ENCODE results near the gene IRAK1.

Gene IRAK1

DNA sequence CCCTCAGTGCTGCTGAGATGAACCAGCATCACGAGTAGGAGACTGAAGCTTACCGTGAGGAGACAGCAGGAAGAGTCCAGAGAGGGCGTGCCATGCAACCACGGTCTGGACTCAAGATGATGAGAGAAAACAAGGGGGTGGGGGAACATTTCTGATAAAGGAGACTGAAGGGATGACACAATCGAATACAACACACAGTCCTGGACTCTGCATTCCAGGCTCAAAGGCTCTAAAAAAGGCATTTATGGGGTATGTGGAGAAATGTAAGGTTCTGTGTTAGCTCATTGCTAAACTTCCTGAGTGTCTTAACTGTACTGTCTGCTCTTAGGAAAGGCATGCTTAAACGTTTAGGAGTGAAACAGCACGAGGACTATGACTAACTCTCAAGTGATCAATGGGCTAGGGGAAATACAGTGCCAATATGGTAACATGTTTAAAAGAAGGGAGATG is 20.6 kb upstream of the IRAK1 start:
- no peak for DNase-seq

DNA sequence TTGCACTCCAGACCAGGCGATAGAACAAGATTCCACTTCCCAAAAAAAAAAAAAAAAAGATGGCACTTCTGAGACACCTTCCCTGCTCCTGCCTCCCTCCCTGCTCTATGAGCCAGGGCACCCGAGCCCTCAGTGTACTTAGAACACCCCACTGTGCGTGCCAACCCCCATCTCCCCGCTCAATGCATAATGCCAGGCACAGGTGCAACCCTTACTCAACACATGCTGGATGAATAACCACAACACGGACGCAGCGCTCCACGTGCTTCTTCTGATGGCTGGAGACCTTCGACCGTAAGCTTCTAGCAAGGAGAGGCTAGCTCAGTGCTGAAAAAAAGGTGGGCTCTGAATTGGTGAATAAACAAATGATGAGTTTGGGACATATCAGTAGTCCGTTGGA is 19.9 kb upstream of the IRAK1 start:
- DNase-seq = no peak

DNA sequence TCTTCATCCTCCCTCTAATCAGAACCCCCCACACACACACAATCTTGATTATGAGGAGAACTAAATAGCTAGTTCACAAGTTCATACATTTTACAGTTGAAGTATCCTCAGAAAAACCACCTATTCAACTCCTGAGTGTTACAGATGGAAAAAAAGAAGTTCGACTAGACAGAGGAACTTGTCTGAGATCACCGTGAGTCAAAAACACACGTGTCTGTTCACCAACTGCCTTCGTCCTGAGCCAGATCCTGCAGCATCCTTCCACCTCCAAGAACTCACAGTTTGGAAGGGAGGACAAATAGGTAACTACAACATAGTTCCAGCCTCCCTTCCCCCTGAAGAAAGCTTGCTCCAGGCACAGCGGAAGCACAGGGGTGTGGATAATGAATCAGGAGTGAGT is 19.0 kb upstream of the IRAK1 start:
- no peak for DNase-seq

DNA sequence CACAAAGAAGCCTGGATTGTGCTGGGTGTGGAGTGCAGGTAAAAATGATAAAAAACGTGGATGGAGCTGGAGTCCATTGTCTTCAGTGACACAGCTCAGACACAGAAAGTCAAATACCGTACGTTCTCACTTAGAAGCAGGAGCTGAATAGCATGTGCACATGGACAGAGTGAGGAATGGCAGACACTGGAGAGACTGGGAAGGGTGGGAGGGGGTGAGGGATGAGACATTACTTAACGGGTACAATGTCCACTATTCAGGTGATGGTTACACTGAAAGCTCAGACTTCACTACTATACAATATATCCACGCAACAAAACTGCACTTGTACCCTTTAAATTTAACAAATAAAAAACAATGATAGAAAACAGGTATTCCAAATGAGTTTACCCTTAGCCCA is 18.1 kb upstream of the IRAK1 start:
- no peak for DNase-seq

DNA sequence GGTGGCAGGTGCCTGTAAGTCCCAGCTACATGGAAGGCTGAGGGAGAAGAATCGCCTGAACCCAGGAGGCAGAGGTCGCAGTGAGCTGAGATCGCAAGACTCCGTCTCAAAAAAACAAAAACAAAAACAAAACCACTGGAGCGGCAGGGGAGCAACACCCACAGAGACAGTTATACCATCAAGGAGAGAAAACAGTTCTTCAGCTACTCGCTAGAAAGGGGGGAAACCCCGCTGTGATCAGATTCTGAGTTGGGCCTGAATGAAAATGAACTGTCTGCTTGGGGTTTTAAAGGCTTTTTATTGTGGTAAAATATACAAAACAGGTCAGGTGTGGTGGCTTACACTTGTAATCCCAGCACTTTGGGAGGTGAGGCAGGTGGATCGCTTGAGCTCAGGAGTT is 16.8 kb upstream of the IRAK1 start:
- DNase-seq = no peak

DNA sequence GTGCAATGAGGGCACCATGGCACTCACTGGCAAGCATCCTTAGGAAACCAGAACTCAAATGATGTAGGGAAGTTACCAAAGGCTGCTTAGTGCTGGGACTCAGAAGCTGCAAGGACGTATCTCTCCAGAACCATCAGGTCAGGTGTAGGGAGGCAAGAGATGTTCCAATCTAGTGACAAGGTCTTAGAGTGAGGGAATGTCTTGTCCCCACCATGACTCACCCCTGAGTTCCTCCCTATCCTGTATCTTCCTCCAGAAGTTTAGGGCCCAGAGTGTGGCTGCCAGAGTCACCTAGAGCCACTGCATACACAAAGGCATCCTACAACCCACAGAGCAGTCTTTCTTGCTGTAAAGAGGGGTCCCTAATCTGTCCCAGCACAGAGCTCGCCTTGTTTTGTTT is 14.1 kb upstream of the IRAK1 start:
- DNase-seq = no peak

DNA sequence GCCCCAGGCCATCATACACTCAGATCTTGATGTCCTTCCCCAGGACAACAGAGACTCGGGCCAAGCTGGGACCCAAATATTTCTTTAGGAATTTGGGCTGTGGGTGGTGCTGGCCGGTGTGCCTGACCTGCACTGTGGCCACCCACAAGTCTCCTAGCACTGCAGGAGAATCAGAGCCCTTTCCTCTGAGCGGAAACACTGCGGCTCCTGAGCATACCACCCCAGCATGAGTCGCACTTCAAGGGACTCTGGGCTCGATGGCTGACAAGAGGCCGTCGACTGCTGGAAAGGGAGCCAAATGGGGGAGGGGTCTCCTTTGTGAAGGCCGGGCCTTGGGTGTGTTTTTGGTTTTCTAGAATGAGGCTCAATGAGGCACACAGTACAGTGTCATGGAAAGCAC is 13.0 kb upstream of the IRAK1 start:
- DNase-seq = no peak

DNA sequence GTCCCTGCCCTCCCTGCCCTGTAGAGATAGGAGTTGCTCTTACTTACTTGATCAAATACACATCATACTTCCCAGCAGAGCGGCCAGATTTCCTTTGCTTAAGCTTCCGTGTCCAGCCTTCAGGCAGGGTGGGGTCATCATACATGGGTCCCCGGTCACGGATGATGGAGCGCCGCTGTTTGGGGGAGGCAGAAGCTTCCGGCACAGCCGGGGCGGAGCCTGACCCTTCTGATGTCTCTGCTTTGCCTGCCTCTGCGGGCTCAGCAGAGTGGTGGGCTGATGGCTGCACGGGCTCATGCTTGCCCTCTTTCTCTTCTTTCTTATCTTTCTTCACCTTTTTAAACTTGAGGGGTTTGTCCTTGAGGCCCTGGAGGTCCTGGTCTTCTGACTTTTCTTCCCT is 12.5 kb upstream of the IRAK1 start:
- DNase-seq = no peak

DNA sequence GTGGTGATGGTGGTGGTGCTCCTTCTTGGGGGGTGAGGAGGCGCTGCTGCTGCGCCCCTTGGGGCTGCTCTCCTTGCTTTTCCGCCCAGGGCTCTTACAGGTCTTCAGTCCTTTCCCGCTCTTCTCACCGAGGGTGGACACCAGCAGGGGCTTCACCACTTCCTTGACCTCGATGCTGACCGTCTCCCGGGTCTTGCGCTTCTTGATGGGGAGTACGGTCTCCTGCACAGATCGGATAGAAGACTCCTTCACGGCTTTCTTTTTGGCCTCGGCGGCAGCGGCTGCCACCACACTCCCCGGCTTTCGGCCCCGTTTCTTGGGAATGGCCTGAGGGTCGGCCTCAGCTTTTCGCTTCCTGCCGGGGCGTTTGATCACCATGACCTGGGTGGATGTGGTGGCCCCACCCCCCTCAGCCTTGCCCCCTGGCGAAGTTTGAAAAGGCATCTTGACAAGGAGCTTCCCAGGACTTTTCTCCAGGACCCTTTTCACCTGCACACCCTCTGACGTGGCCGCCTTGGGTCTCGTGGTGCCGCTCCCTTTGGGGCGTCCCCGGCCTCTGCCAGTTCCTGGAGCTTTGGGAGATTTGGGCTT is 11.1 kb upstream of the IRAK1 start:
- DNase-seq = no peak

DNA sequence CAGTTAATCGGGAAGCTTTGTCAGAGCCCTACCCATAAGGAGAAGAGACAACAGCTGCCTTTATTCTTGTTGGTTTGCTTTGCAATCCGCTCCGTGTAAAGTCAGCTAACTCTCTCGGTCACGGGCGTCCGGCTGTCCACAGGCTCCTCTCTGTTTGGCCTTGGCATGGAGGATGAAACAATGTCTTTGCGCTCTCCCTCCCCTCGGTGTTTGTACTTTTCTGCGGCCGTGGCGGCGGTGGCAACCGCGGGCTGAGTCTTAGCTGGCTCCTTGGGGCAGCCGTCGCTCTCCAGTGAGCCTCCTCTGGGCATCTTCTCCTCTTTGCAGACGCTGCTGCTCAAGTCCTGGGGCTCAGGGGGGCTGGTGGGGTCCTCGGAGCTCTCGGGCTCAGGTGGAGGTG is 10.6 kb upstream of the IRAK1 start:
- no peak for DNase-seq

DNA sequence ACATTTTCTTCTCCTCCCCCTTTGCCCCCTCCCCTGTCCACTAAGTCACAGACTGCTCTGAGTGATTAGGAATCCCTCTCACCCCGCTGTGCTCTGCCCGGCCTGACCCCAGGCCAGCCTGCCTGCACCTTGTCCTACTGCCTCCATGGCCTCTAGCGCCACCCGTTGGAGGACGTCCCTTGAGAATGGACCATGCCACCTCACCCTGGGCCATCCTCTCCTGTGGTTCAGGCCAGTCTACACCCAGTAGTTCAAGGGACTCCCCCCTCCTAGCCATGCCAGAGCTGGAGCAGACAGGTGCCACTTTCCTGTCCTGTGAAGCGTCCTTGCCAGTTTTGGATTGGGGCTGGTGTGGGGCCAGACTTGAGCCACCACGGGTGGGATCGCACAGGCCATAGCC is 9.7 kb upstream of the IRAK1 start:
- no peak for DNase-seq

DNA sequence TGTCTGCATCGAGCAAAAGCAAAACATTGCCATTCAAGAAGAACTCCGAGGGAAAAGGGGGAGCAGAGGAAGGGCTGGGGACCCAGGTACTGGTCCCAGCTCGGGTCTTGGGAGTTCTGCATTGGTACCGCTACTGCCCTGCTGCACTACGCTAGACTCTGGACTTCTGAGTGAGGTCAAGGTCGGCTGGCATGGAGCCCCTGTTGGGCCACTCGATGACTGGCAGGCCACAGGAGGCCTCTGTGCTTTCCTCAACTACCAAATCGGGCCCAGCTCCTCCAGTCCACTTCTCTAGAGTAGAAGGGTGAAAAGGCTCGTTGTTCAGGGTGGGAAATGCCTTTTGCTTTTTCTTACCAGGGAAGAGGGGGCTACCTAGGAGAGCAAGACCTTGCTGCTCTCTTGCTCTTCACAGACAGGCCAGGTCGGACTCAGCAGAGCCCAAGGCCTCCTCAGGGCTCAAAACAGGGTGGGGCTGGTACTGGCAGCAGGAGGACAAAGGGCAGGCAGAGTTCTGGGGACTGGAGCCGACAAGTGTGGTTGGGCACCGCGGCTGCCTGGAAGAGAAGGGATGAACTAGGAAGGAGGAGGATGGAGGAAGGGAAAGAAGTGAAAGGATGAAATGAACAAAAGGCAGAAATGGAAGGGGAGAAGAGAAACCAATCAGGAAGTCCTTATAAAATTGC is 8.9 kb upstream of the IRAK1 start:
- DNase-seq = no peak

DNA sequence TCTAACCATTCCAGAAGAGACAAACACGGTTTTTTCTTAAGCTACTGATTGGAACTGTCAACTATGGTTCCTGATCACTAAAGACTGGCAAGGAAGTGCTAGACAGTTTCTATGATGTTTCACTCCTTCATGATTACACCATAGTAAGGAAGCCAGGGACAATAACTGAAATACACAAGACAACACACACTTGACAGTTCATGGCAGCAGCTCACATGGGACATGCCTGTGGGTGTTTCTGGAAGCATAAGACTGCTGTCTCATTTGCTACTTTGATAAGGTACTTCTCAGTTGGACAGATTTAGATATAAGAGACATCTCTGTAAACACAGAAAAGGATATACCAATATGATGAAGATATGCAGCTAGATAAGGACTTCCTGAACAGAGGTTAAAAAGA is 8.3 kb upstream of the IRAK1 start:
- no peak for DNase-seq

DNA sequence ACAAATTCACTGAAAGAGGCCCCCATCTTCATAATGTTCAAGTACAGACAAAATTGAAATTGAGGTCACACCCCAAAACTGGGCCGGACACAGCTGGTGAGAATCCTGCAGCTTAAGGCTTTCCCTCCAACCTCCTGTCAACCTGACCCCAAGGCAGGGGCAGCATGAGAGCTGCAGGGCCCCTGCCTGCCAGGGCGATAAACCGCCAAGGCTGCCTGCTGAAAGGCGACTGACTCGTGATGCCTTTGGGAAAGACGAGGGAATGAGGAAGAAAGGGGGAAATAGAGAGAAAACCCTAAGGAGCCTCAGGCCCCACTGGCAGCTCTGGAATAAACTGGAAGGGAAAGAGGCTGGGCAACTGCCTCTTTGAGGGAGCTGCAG is 7.3 kb upstream of the IRAK1 start:
- no peak for DNase-seq

DNA sequence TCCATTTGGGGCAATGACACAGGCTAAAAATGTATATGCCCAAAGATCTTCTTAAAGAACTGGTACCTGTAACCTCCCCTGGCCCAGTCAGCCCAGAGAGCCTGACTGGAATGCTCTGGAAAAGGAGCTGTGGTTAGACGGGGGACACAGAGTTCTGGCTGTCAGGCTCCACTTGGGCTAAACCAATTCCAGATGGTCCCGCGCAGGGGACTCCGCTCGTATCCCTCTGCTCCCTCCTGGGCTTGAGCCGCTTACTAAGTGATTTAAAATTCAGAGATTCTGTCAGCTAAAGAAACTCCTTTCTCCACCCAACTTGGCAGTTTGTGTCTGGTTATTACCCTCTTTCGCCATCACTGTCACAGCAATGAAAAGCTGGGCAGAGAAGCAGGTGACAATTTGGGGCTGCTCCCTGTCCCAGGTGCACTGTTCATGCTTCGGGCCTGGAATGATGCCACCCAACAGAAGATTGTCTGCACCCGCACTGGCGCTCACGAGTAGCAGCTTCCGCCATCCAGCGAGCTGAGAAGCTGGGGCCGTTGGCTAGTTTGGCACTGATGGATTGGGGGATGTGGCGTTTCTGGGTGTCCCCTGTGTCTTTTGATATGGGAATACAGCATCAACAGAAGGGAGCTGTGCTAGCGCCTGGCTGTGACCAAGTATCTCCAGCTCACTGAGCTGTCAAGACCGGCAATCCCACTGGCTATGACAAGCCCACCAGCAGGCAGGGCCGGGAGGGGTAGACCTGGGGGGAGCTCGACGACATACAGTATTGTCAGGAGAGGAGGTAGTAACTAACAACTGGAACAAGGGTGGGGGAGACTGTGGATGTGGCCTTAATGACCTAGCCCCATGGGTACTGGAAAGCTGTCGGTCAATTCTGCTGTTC is 6.7 kb upstream of the IRAK1 start:
- no peak for DNase-seq

DNA sequence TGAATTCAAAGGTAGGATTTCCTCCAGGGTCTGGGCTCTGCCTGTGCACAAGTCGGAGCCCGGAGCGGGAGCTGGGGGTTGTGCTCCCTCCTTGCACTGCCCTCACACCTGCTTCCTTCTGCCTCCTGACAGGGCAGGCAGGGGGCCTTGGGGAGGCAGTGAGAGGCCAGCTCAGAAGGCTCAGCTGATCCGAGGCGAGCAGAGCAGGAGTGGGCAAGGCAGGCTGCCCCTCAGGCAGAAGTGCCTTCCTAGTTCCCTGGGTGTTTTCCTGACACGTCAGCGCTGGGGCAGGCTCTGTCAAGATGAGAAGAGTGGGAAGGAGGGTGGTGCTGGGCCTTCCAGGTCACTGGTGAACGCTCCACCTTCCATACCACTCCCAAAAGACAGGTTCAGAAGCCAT is 5.5 kb upstream of the IRAK1 start:
- DNase-seq = no peak

DNA sequence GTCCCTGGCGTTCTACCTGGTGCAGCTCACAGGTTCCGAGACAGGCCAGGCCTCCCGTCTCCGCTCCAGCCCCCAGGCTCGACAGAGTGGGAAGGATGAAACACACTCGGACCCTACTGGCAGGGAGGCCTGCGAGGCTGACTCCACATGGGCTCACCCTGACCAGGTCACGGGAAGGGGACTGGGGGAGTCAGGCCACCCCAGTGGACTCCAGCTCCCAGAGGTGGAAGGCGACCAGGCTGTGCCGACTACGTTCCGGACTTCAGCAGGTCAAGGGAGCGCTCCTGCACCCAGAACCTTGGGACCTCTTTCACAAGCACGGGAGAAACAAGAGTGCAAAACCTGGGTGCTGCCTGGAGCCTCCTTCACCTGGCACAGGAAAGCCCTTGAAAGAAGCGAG is 4.6 kb upstream of the IRAK1 start:
- no peak for DNase-seq

DNA sequence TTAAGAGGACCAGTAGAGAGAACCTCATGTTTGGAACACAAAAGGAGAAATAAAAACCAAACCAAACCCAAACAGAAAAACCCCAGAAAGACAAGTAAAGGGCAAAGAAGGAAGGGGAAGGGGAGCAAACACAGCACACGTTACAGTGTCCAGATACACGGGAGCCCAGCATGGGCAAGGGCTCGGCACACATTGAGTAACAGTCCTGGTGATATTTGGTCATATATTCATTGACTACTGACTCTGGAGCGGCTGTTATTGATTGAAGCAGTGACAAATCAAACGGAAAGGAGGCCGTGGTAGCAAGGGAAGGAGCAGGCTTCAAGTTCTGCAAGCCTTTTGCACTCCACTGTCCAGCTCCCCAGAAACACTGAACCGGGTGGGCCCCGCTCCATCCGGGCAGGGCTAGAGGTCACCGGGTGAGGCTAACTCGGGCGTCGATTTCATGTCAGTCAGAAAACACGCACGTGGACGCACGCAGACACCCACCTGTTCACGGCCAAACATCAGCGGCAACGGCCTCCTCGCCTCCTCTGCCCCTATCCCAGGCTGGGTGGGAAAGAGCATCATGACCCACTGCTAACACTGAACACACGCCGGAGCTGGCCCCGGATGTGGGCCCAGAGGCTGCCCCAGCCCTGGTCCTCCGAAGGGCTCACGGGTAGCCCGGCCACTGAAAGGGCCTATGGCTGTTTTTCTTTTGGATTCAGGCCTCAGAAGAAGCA is 3.7 kb upstream of the IRAK1 start:
- DNase-seq = no peak

DNA sequence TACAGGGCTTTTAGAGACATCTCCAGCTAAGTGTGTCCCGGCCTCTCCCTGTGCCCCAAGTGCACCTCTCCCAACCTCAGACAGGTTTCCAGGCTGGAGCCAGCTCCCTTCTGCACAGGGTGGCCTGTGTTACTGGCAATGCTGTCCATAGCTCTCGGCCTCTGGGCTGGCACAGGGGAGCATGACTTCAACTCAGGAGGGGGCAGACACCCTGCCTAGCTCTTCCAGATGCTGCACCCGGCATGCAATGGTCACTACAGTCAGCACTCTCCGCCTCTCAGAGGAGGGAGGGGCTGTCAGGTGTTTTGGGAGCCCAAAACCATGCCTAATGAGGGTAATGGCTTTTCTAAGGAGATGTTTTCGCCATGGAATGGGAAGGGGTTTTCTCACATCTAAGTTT is 2.4 kb upstream of the IRAK1 start:
- DNase-seq = no peak

DNA sequence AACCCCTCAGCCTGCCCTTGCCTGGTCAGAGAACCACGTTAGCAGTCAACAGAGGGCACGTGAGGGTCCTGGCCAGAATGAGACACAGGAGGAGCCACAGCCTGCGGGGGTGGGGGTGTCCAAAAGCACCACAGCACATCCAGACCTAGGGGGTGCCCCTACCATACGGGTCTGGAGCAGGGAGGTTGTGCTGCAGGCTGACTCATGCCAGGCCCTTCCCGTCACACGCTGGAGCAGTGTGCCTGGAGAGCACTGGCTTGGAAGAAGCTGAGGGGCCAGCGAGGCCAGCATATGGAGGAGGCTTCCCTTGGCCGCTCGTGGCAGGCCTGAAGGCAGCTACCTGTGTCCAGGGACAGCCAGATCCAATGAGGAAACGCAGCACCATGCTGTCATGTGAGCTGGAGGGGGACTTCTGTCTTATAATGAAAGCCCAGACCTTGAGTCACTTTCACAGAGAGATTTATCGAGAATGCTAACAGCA is 1.5 kb upstream of the IRAK1 start:
- DNase-seq = no peak

DNA sequence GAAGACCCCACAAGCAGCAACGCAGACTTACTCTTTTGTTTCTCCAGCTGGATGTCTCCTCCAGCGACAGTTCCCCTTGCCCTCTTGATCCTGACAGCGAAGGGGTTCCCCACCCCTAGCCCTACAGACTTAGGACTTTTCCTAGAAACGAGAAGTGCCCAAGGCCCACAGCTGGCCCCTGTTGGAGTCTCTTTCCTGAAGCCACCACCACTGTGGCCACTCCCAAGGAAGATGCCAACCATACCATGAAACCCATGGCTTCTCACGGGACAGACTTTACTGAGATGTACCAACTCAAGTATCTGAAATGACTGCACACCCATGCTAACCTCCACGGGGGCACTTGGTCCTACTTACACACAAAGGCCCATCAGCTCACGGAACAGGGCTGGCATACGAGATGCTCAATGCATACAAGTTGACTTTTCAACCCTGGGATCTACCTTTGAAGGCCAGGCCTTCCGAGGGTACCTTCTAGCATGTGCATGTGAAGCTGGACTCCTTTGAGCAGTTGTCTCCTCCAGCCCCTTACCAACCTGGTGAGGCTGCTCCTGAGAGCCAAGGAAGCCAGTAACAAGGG is 924 bp upstream of the IRAK1 start:
- DNase-seq = no peak

DNA sequence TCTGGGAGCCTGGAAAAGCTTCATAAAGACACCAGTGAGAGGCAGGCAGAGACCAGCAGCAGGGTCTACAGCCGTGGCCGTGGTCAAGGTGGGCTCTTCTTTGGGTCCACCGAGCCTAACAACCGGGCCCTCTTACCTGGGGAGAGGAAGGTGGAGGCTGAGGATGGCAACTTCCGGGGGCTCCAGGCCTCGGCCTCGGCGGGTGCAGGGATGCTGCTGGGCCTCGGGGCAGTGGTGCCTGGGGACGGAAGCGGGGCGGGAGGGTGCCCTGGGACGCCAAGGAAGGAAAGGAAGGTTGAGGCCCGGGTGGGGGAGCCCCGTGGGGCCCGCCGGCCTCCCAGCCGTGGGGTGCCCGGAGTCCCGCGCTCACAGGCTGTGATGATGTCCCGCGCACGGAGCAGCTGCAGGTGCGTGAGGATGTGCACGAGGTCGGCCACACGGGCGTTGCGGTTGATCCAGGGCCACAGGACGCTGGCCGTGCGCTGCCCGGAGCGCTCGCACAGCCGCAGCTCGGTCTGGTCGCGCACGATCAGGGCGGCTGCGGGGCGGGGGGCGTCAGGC is 561 bp downstream of the IRAK1 start:
- DNase-seq = no peak
